HG03159 (cell line): ENCODE measurements around the gene TAB2.
"Not testable (repeated sequence)": the region's sequence is repeated elsewhere in the genome, so short reads cannot be mapped to it uniquely, and the experiment has no call there.

Experiments used
- ATAC-seq: cut with Tn5 transposase; IDR thresholded peaks from one replicate; pipeline ENCODE4 v1.9.1; 2021; ENCODE audit warnings: mild to moderate bottlenecking, moderate library complexity; ENCODE audit not compliant: unreplicated experiment

The TAB2 gene

GRCh38 chr6:149456311-149457021 is 139.0 kb downstream of the TAB2 start:
- ATAC-seq = no peak

GRCh38 chr6:149457316-149457884 is 139.9 kb downstream of the TAB2 start:
- no peak for ATAC-seq

GRCh38 chr6:149458196-149458595 is 140.7 kb downstream of the TAB2 start:
- ATAC-seq = no peak

- ATAC-seq = no peak
Measured at GRCh38 chr6:149458806-149459205, 141.3 kb downstream of the TAB2 start.

GRCh38 chr6:149459761-149460160 is 142.2 kb downstream of the TAB2 start:
- no peak for ATAC-seq

- not testable (repeated sequence) for ATAC-seq
Measured at GRCh38 chr6:149460249-149460648, 142.7 kb downstream of the TAB2 start.
